RWPE2 (cell line): Measurements from ENCODE around the gene NEGR1.

ENCODE experiments used
- ATAC-seq: fragments of 200-7000 bp; cut with Tn5 transposase; 3 replicates; pipeline ENCODE4 v1.9.1; 2021; ENCODE audit warnings: low read depth
- DNase-seq: peaks from one replicate; pipeline ENCODE4 v3.0.0-alpha.2; 2020; ENCODE audit warnings: low spot score
- H3K27ac ChIP-seq: fragments of 450-650 bp; 2 replicates; pipeline ENCODE4 v1.5.1; 2017; ENCODE audit warnings: mild to moderate bottlenecking; ENCODE audit not compliant: poor library complexity, severe bottlenecking
- H3K27me3 ChIP-seq: fragments of 250-450 bp; sonication (Bioruptor Pico); 2 replicates; pipeline ENCODE4 v1.5.1; 2021; ENCODE audit warnings: mild to moderate bottlenecking, moderate library complexity; ENCODE audit not compliant: insufficient read depth, poor library complexity, severe bottlenecking
- H3K36me3 ChIP-seq: fragments of 250-450 bp; sonication (Bioruptor Pico); 2 replicates; pipeline ENCODE4 v1.5.1; 2020; ENCODE audit warnings: low read depth, mild to moderate bottlenecking, moderate library complexity
- H3K4me1 ChIP-seq: fragments of 250-450 bp; sonication (Bioruptor Pico); 2 replicates; pipeline ENCODE4 v1.5.1; 2021; ENCODE audit warnings: mild to moderate bottlenecking, moderate library complexity; ENCODE audit not compliant: insufficient read depth, poor library complexity, severe bottlenecking
- H3K4me3 ChIP-seq: fragments of 250-450 bp; sonication (Bioruptor Pico); 2 replicates; pipeline ENCODE4 v1.5.1; 2021; ENCODE audit warnings: mild to moderate bottlenecking, moderate library complexity; ENCODE audit not compliant: severe bottlenecking
- H3K9me3 ChIP-seq: fragments of 250-450 bp; sonication (Bioruptor Pico); 2 replicates; pipeline ENCODE4 v1.5.1; 2021; ENCODE audit warnings: mild to moderate bottlenecking, moderate library complexity; ENCODE audit not compliant: severe bottlenecking
- TF ChIP-seq, protein P1 (sequence below): fragments of 450-650 bp; IDR thresholded peaks from one replicate; pipeline ENCODE4 v1.5.1; 2017; ENCODE audit warnings: mild to moderate bottlenecking, moderate library complexity; ENCODE audit not compliant: poor library complexity, severe bottlenecking

NEGR1 gene

DNA sequence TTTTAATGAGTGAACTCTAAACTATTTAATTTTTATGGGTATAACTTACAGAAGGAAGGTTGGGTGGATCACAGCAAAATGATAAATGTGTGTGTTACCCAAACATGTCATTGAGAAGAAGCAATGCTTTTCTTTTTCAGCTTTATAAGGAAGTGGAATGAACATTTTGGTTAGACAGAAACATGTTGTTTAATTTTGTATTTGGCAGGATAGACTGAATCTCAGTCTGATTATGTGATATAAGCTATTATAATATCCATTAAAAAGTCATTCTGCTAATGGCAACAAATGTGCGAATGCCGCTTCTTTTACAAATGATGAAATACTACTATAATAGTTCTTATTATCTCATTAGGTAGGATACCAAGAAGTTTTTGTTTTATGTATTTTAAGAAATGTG, 919.6 kb downstream of the NEGR1 start:
- Histone ChIP-seq H3K27ac (no peak overlapping the region), H3K4me3 (no peak overlapping the region), H3K36me3 (no peaks in the 10 kb centered on the region), H3K9me3 (no peaks in the 10 kb centered on the region), H3K27me3 (no peaks in the 10 kb centered on the region), H3K4me1 (no peaks in the 10 kb centered on the region)
- DNase-seq (no peak), ATAC-seq (no peak)
- TF ChIP-seq, protein P1, sequence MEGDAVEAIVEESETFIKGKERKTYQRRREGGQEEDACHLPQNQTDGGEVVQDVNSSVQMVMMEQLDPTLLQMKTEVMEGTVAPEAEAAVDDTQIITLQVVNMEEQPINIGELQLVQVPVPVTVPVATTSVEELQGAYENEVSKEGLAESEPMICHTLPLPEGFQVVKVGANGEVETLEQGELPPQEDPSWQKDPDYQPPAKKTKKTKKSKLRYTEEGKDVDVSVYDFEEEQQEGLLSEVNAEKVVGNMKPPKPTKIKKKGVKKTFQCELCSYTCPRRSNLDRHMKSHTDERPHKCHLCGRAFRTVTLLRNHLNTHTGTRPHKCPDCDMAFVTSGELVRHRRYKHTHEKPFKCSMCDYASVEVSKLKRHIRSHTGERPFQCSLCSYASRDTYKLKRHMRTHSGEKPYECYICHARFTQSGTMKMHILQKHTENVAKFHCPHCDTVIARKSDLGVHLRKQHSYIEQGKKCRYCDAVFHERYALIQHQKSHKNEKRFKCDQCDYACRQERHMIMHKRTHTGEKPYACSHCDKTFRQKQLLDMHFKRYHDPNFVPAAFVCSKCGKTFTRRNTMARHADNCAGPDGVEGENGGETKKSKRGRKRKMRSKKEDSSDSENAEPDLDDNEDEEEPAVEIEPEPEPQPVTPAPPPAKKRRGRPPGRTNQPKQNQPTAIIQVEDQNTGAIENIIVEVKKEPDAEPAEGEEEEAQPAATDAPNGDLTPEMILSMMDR: no peak

DNA sequence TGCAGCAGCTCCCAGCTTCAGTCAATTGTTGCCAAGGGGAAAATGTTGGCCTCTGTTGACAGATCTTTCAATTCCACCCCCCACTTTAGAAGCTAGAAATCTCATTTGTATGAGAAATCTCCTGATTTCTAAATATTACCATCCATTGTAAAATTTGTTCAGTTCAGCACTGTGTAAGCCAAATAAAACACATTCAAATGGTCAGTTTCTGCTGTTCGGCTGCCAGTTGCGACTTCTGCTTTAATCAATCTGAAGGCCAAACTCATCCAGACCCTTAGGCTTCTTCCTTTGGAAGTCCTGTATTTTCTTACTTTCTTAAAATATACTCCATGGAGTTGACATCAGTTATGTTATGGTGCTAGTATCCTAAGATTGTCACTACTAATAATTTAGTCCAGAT, 920.3 kb downstream of the NEGR1 start:
- ATAC-seq (no peak), DNase-seq (no peak)
- Histone ChIP-seq H3K9me3 (no peaks in the 10 kb centered on the region), H3K36me3 (no peaks in the 10 kb centered on the region), H3K4me3 (no peak overlapping the region), H3K27me3 (no peaks in the 10 kb centered on the region), H3K4me1 (no peaks in the 10 kb centered on the region), H3K27ac (no peak overlapping the region)
- TF ChIP-seq, protein P1: no peak

DNA sequence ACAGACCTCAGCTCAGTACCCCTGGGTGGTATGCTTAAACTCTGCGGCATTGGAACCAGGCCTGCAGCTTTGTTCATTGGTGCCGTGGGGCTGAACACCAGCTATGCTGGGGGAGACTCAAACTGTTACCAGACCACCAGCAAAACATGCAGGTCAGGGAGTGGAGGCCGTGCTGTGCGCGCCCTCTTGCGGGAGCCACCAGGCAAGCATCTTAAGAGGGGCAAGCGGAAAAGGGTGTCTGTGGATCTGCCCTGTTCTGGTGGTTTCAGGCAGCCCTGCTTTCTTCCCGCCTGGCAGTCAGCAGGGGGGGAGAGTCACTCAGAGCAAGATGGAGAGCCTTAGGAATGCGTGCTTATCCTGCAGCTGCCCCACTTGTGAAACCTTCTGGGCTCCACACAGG, 924.6 kb downstream of the NEGR1 start:
- Histone ChIP-seq H3K4me1 (no peaks in the 10 kb centered on the region), H3K9me3 (no peaks in the 10 kb centered on the region), H3K27me3 (no peaks in the 10 kb centered on the region), H3K36me3 (no peaks in the 10 kb centered on the region), H3K4me3 (no peak overlapping the region), H3K27ac (no peak overlapping the region)
- ATAC-seq: no peak
- DNase-seq: no peak
- TF ChIP-seq, protein P1: no peak

DNA sequence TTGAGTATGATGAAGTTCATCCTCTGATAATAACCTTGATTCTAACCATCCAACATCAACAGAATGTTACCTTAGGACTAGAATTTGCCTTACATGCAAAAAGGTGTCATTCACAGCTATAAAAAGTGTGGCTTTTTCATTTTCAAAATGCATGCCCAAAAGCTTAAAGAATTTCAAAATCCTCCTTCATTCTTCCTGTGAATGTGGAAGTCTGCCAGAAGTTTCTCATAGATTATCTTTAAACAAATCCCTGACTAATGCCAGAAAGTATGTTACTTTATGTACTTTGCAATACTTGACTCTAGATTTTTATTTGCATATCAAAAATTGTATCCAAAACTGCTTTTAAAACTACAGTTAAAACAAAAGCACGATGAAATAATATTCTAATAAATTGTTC, 930.9 kb downstream of the NEGR1 start:
- no peaks in the 10 kb centered on the region for H3K27me3 ChIP-seq
- H3K27ac ChIP-seq: peak overlapping the region; percentile 51
- TF ChIP-seq, protein P1: no peak
- ATAC-seq: peak; percentile 68
- no peaks in the 10 kb centered on the region for H3K36me3 ChIP-seq
- peaks cover 19% of the 10 kb centered on the region for H3K4me1 ChIP-seq
- no peak overlapping the region for H3K4me3 ChIP-seq
- DNase-seq: no peak
- no peaks in the 10 kb centered on the region for H3K9me3 ChIP-seq

DNA sequence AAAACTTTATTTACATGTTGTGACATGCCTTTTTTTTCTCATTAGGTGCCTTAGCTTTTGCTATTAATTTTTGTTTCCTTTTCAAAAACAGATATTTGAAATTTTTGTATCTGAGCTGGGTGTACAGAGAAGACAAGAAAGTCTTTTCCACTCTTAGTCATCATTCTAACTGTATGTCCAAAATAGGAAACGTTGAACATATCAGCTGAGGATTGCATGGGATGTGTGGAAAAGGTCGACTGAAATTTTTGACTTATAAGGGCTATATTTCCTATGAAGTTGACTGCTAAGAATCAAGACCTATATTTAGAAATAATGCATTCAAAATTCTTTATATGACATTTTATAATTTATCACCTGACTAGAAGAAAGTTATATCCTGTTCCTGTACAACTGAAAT, 931.5 kb downstream of the NEGR1 start:
- no peaks in the 10 kb centered on the region for H3K9me3 ChIP-seq
- H3K4me3 ChIP-seq: no peak overlapping the region
- H3K36me3 ChIP-seq: no peaks in the 10 kb centered on the region
- peaks cover 19% of the 10 kb centered on the region for H3K4me1 ChIP-seq
- no peaks in the 10 kb centered on the region for H3K27me3 ChIP-seq
- no peak for DNase-seq
- no peak for ATAC-seq
- TF ChIP-seq, protein P1: no peak
- peak overlapping the region; percentile 51 for H3K27ac ChIP-seq
